GM20000 (cell line): ENCODE measurements around the gene WLS.

ENCODE experiments used
- DNase-seq: peaks from one replicate; pipeline ENCODE4 v3.0.0; 2012; ENCODE audit warnings: low spot score
- TF ChIP-seq, protein P1 (sequence below): IDR thresholded peaks from 2 replicates; pipeline ENCODE4 v1.5.1; 2012; ENCODE audit warnings: mild to moderate bottlenecking, control low read depth; ENCODE audit errors: extremely low read depth, missing control alignments

The WLS gene

DNA sequence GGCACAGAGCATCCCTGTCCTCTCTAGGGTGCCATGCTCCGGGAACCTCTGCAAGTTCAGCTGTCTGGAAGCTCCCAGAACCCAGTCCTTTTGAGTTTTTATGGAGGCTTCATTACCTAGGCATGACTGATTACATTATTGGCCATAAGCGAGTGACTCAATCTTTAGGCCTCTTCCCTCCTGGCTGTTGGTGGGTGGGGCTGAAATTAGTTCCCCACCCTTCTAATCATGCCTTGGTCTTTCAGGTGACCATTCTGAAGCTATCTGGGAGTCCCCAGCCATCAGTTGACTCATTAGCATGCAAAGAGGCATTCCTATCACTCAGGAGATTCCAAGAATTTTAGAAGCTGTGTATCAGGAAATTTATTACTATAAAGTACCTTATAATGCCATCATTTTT lies 46.6 kb downstream of the WLS start:
- no peak for DNase-seq
- TF ChIP-seq, protein P1, sequence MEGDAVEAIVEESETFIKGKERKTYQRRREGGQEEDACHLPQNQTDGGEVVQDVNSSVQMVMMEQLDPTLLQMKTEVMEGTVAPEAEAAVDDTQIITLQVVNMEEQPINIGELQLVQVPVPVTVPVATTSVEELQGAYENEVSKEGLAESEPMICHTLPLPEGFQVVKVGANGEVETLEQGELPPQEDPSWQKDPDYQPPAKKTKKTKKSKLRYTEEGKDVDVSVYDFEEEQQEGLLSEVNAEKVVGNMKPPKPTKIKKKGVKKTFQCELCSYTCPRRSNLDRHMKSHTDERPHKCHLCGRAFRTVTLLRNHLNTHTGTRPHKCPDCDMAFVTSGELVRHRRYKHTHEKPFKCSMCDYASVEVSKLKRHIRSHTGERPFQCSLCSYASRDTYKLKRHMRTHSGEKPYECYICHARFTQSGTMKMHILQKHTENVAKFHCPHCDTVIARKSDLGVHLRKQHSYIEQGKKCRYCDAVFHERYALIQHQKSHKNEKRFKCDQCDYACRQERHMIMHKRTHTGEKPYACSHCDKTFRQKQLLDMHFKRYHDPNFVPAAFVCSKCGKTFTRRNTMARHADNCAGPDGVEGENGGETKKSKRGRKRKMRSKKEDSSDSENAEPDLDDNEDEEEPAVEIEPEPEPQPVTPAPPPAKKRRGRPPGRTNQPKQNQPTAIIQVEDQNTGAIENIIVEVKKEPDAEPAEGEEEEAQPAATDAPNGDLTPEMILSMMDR = no peak

DNA sequence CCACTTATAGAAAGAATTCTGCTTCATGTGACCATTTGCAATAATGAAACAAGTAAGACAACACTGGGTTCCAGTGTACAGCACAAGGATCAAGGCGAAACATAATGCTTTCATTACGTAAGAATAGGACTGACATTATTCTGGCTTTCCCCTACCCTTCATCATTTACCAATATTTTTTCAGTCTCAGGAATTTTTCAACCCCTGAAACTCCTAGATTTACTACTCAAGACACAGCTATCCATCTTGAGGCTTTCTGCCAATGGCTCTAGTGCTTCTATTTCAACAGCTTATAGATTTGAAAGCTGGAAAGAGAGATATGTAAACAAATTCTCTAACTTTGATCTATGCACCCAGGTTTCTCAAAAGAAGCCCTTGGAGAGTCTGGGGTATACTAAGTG lies 48.4 kb downstream of the WLS start:
- TF ChIP-seq, protein P1 = no peak
- no peak for DNase-seq

DNA sequence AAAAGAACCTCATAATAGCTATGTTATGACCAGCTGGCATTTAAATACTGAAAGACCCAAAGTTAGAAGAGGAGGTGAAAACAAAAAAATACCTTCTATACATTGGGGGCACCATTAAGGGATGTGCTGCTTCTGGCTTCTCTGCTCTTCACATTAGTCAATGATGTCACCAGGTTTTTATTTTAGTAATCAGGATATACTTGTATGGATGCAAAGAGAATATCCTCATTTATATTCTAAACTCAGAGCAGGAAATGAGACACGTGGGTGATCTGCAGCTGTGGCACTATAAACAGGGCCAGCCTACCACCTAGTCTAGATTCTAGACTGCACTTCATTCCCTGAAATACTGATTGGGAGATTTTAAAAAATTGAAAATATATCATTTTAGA lies 51.2 kb downstream of the WLS start:
- TF ChIP-seq, protein P1 = no peak
- DNase-seq = no peak

DNA sequence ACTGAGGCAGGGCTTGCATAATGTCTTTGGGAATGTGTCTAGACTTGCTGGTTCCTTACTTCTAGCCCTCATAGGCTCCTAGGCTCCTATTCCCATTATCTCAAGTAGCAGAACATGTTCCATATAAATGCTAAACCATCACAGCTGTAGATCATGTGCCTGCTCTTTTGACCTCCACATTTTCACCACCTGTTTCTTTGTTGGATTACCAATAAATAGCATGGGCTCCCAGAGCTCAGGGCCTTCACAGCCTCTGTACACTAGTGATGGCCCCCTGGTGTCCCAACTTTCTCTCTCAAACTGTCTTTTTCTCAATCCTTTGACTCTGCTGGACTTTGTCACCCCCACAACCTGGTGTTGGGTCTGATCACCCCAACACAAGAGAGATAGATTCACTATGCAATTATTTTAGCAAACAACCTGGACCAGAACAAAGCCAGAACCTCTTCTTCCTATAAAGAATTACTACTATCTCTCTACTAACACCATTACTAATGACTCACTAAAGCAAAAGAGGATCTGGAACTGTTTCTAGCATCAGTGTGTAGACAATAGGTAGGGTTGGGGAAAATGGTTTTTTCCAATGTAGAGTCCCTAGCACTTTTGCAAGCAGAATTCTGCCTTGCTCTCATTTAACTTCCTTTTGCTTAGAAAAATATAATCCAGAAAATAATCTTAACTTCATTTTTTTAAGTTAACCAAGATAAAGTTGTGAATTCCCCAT lies 51.7 kb downstream of the WLS start:
- DNase-seq = no peak
- TF ChIP-seq, protein P1 = no peak

DNA sequence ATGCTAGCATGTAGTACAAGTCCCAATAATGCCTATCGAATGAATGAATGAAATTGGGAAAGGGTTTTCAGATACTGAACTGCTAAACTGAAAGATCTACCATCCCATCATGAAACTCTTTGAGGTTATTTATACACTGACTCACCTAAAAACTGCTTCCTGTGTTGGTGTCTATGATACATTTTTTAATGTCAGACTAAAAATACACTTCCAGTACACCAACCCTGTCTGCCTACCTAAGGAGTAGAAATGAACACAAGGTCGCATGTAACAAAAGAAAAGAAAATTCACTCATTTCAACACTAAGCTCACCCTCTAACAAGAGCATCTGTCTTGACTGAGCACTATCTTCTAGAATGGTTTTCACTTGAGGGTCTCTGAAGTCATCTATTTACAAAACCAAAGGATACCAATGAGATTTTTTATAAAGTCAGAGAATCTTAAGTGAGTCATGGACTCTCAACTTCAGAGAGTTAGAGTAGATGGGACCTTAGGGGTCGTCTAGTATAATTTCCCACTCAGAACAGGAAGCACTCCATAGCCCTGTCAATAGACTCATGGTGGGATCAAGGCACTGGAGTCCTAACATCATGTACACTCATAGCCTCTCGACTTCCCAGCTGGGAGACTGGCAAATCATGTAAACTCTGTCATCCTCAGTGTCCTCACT lies 53.4 kb downstream of the WLS start:
- TF ChIP-seq, protein P1 = no peak
- DNase-seq = no peak

GRCh38 chr1:68175621-68176398 lies 56.5 kb downstream of the WLS start:
- TF ChIP-seq, protein P1 = no peak
- DNase-seq = no peak

GRCh38 chr1:68174738-68175113 lies 57.6 kb downstream of the WLS start:
- TF ChIP-seq, protein P1 = no peak
- DNase-seq = no peak
